H1 (cell line): Measurements from ENCODE around the gene MTRFR. TPM values are rescaled to one million over a fixed set of nuclear protein-coding genes. Genes with fewer than 3 reads are reported as not detected.

Source experiments
- CTCF ChIA-PET: fragments of 300-600 bp; sonication (Branson Sonifier 250); formaldehyde crosslinking; loops from one replicate; lab custom pipeline; 2021; ENCODE audit not compliant: partially characterized antibody; lab: Charles Lee
- POLR2A ChIA-PET: fragments of 300-600 bp; sonication (Branson Sonifier 250); formaldehyde crosslinking; loops from one replicate; lab custom pipeline; 2021; ENCODE audit warnings: inconsistent platforms; ENCODE audit not compliant: partially characterized antibody; lab: Charles Lee
- DNase-seq, 2 experiments: peaks; one replicate each; pipeline versions ENCODE4 v3.0.0 to v3.0.0-alpha.2; 2010 to 2022; ENCODE audit warnings: low spot score in 2 of 2, low read depth in 1 of 2, mixed read lengths in 1 of 2
- FAIRE-seq: peaks from 2 replicates; lab custom pipeline; 2011; peaks lifted over from hg19 to GRCh38; lab: Jason Lieb, UNC
- H2AFZ ChIP-seq: 2 replicates; pipeline ENCODE4 v1.8.1; 2012; ENCODE audit warnings: low read length, inconsistent platforms
- H2AK5ac ChIP-seq: 2 replicates; pipeline ENCODE4 v1.6.1; 2013; ENCODE audit warnings: low read depth, low read length
- H2BK120ac ChIP-seq: replicated peaks from 2 replicates; pipeline ENCODE3; 2013; ENCODE audit warnings: low read depth, low read length, inconsistent platforms
- H2BK12ac ChIP-seq: 2 replicates; pipeline ENCODE4 v1.6.1; 2013; ENCODE audit warnings: low read depth, low read length
- H2BK15ac ChIP-seq: 2 replicates; pipeline ENCODE4 v1.6.1; 2013; ENCODE audit warnings: low read length
- H2BK20ac ChIP-seq: 2 replicates; pipeline ENCODE4 v1.6.1; 2013; ENCODE audit warnings: low read length
- H2BK5ac ChIP-seq: 2 replicates; pipeline ENCODE4 v1.6.1; 2013; ENCODE audit warnings: low read depth, low read length
- H3K14ac ChIP-seq: 2 replicates; pipeline ENCODE4 v1.6.1; 2013; ENCODE audit warnings: inconsistent platforms; ENCODE audit not compliant: insufficient read length
- H3K18ac ChIP-seq: 2 replicates; pipeline ENCODE4 v1.6.1; 2013; ENCODE audit warnings: low read length; ENCODE audit errors: extremely low read depth
- H3K23ac ChIP-seq: 2 replicates; pipeline ENCODE4 v1.6.1; 2013; ENCODE audit warnings: inconsistent platforms; ENCODE audit not compliant: insufficient read length
- H3K23me2 ChIP-seq: 2 replicates; pipeline ENCODE4 v1.6.1; 2013; ENCODE audit warnings: low read depth, low read length
- H3K27ac ChIP-seq: 2 replicates; pipeline ENCODE4 v1.6.1; 2011; ENCODE audit warnings: low read depth, low read length, inconsistent platforms
- H3K27me3 ChIP-seq, 4 experiments: replicated peaks in 1 of 4; 1 replicate in 1 of 4; 2 replicates in 3 of 4; pipeline versions ENCODE4 v1.6.1 to v1.8.1; 2011 to 2013; ENCODE audit warnings: low read length in 3 of 4, mild to moderate bottlenecking in 3 of 4, inconsistent platforms in 2 of 4, mixed read lengths in 2 of 4, moderate library complexity in 1 of 4; ENCODE audit not compliant: control insufficient read depth in 3 of 4, insufficient read depth in 3 of 4; ENCODE audit errors: extremely low read depth in 1 of 4
- H3K36me3 ChIP-seq, 4 experiments: 2 replicates each; pipeline versions ENCODE4 v1.6.1 to v1.8.1; 2011 to 2013; ENCODE audit warnings: mild to moderate bottlenecking in 4 of 4, low read length in 3 of 4, moderate library complexity in 2 of 4, control low read depth in 1 of 4, inconsistent platforms in 1 of 4; ENCODE audit not compliant: insufficient read depth in 4 of 4, control insufficient read depth in 2 of 4
- H3K4ac ChIP-seq: replicated peaks from 2 replicates; pipeline ENCODE3; 2013; ENCODE audit warnings: low read length, low read depth, mixed read lengths, inconsistent platforms; ENCODE audit not compliant: insufficient read length
- H3K4me1 ChIP-seq, 4 experiments: replicated peaks in 1 of 4; 1 replicate in 1 of 4; 2 replicates in 3 of 4; pipeline versions ENCODE4 v1.6.1 to v1.8.1; 2011 to 2013; ENCODE audit warnings: low read length in 3 of 4, inconsistent platforms in 2 of 4, mixed read lengths in 1 of 4; ENCODE audit not compliant: insufficient read depth in 4 of 4, control insufficient read depth in 3 of 4
- H3K4me2 ChIP-seq, 2 experiments: 2 replicates each; pipeline versions ENCODE4 v1.6.1 to v1.8.1; 2011 to 2013; ENCODE audit warnings: low read depth in 2 of 2, low read length in 2 of 2, control low read depth in 1 of 2, inconsistent platforms in 1 of 2, mild to moderate bottlenecking in 1 of 2; ENCODE audit not compliant: insufficient read depth in 1 of 2
- H3K4me3 ChIP-seq, 4 experiments: fragments of 200-600, 300-600 bp in 1 of 4; sonication (generic), shearing (Covaris generic), sonication (Bioruptor Twin) in 1 of 4; 2 replicates each; pipeline versions ENCODE4 v1.5.1 to v1.8.1; 2011 to 2016; ENCODE audit warnings: low read length in 4 of 4, low read depth in 3 of 4, control low read depth in 2 of 4, inconsistent platforms in 2 of 4, mild to moderate bottlenecking in 2 of 4, mixed read lengths in 1 of 4, moderate library complexity in 1 of 4; ENCODE audit not compliant: insufficient read depth in 2 of 4; ENCODE audit errors: extremely low read depth in 1 of 4
- H3K56ac ChIP-seq: replicated peaks from 2 replicates; pipeline ENCODE3; 2013; ENCODE audit warnings: low read depth, mild to moderate bottlenecking, mixed read lengths, low read length, inconsistent platforms; ENCODE audit not compliant: insufficient read length
- H3K79me1 ChIP-seq: 2 replicates; pipeline ENCODE4 v1.6.1; 2013; ENCODE audit warnings: low read depth, low read length, control low read depth
- H3K79me2 ChIP-seq, 2 experiments: 2 replicates each; pipeline versions ENCODE4 v1.6.1 to v1.8.1; 2012 to 2013; ENCODE audit warnings: low read length in 2 of 2, mild to moderate bottlenecking in 2 of 2, inconsistent platforms in 1 of 2; ENCODE audit not compliant: insufficient read depth in 2 of 2, control insufficient read depth in 1 of 2
- H3K9ac ChIP-seq, 4 experiments: replicated peaks in 1 of 4; 1 replicate in 1 of 4; 2 replicates in 3 of 4; pipeline versions ENCODE4 v1.6.1 to v1.8.1; 2011 to 2013; ENCODE audit warnings: low read depth in 3 of 4, low read length in 3 of 4, control low read depth in 2 of 4, mild to moderate bottlenecking in 2 of 4, moderate library complexity in 2 of 4, inconsistent platforms in 1 of 4; ENCODE audit errors: extremely low read depth in 1 of 4
- H3K9me3 ChIP-seq, 2 experiments: 2 replicates each; pipeline versions ENCODE4 v1.6.1 to v1.8.1; 2012 to 2013; ENCODE audit warnings: mild to moderate bottlenecking in 2 of 2, moderate library complexity in 2 of 2, control low read depth in 1 of 2, inconsistent platforms in 1 of 2, low read depth in 1 of 2, low read length in 1 of 2, mixed read lengths in 1 of 2; ENCODE audit not compliant: insufficient read depth in 2 of 2
- H4K20me1 ChIP-seq, 2 experiments: replicated peaks in 1 of 2; 2 replicates each; pipeline versions ENCODE3 to v1.8.1; 2011 to 2013; ENCODE audit warnings: inconsistent platforms in 2 of 2, low read length in 2 of 2, mild to moderate bottlenecking in 1 of 2; ENCODE audit not compliant: insufficient read depth in 2 of 2, control insufficient read depth in 1 of 2
- H4K5ac ChIP-seq: 2 replicates; pipeline ENCODE4 v1.6.1; 2013; ENCODE audit warnings: low read length, low read depth, mixed read lengths, inconsistent platforms; ENCODE audit not compliant: insufficient read length
- H4K8ac ChIP-seq: 2 replicates; pipeline ENCODE4 v1.8.0; 2013; ENCODE audit warnings: mild to moderate bottlenecking, moderate library complexity, low read length, inconsistent platforms; ENCODE audit not compliant: insufficient read depth; ENCODE audit errors: extremely low read depth
- H4K91ac ChIP-seq: replicated peaks from 2 replicates; pipeline ENCODE3; 2013; ENCODE audit warnings: low read length, mixed read lengths, inconsistent platforms; ENCODE audit not compliant: insufficient read length
- CREB1 ChIP-seq: IDR thresholded peaks from 2 replicates; pipeline ENCODE4 v1.6.1; 2012; ENCODE audit warnings: inconsistent platforms
- CTCF ChIP-seq, 3 experiments: IDR thresholded peaks; 1 replicate in 2 of 3; 2 replicates in 1 of 3; pipeline versions ENCODE4 v1.5.1 to v1.6.1; 2011; ENCODE audit warnings: low read length in 3 of 3, mild to moderate bottlenecking in 3 of 3, inconsistent platforms in 2 of 3, low read depth in 1 of 3, moderate library complexity in 1 of 3; ENCODE audit not compliant: insufficient read depth in 1 of 3; ENCODE audit errors: control extremely low read depth in 1 of 3
- RAD21 ChIP-seq, 2 experiments: IDR thresholded peaks in 1 of 2; conservative IDR thresholded peaks in 1 of 2; 2 replicates each; pipeline ENCODE4 v1.6.1; 2011; ENCODE audit warnings: low read depth in 2 of 2, low read length in 2 of 2, improper control_type of control experiment in 1 of 2, inconsistent platforms in 1 of 2, mild to moderate bottlenecking in 1 of 2, moderate library complexity in 1 of 2
- WGBS, 2 experiments: shearing (Covaris generic) in 1 of 2; methylation state at CpG; one replicate each; pipeline versions ENCODE4 v1.1.6 to v1.1.7; 2013 to 2015; ENCODE audit warnings: low lambda C conversion rate in 2 of 2, mixed read lengths in 2 of 2, inconsistent platforms in 1 of 2, low coverage in 1 of 2, missing lambda C conversion rate in 1 of 2; ENCODE audit not compliant: insufficient replicate concordance in 2 of 2, insufficient coverage in 1 of 2, insufficient read length in 1 of 2; ENCODE audit errors: extremely low coverage in 1 of 2, missing lambda C conversion rate in 1 of 2; 5-methylcytosine and 5-hydroxymethylcytosine counted together
- polyA plus RNA-seq, 7 experiments: library from polyadenylated mRNA; depleted of rRNA in 3 of 7; stranded (reverse) in 5 of 7; unstranded in 2 of 7; fragments of >200 nt in 5 of 7; fragments of 200-250 nt in 2 of 7; gene quantifications; 1 replicate in 5 of 7; 2 replicates in 1 of 7; 4 replicates in 1 of 7; pipeline versions ENCODE4 v1.2.1 to v1.2.3, GENCODE V29; 2011 to 2013; ENCODE audit warnings: missing spikeins in 2 of 7, mixed read lengths in 2 of 7
- total RNA-seq: library from RNA; stranded (reverse); fragmentation: NEBNext Ultra II Directional; extraction: Animal tissue kit (Norgen Biotek cat#: 25700); gene quantifications from 2 replicates; pipeline ENCODE4 v1.2.1, GENCODE V29; 2021

The MTRFR gene
- total and polyA plus RNA-seq, 2 of the 8 experiments (the other 6 are each of a cell fraction or from before 2014, with no cell fraction given) = 9.2 to 12.9 TPM

- H3K18ac ChIP-seq = no peak overlapping the region
- H3K4ac ChIP-seq = no peak overlapping the region
- TF ChIP-seq RAD21 (IDR thresholded peaks at IDR 0.05 in 1 of 2, conservative IDR thresholded peaks at IDR 0.05 in 1 of 2; ENCODE audit: low read depth in 2 of 2, low read length in 2 of 2) (peak; percentile 48 to 66), CREB1 (no peak), CTCF (IDR thresholded peaks at IDR 0.05; ENCODE audit: control extremely low read depth in 1 of 3, insufficient read depth in 1 of 3, low read depth in 1 of 3, low read length in 3 of 3) (peak in 2 of 3 experiments; percentile 54 to 74; a peak in 3 of 4 replicates)
- no peak overlapping the region for H2BK120ac ChIP-seq
- H3K36me3 ChIP-seq = peaks cover 13 to 57% (median 38%) of the 10 kb centered on the region in 4 experiments; a peak in 7 of 8 replicates
- peaks cover 9% of the 10 kb centered on the region for H3K79me1 ChIP-seq
- H2AFZ ChIP-seq = no peak overlapping the region
- H3K4me1 ChIP-seq = peaks cover 0 to 19% (median 12%) of the 10 kb centered on the region in 4 experiments; a peak in 6 of 7 replicates
- no peak overlapping the region for H4K8ac ChIP-seq
- no peak overlapping the region for H4K5ac ChIP-seq
- POLR2A ChIA-PET = interaction anchor here (0.6 to 1.6 kb wide), 8 partner anchors 9 to 502 kb away, joined by 3 to 7 read pairs (median 4); partner anchors contain the start of genes KMT5A, MPHOSPH9 and MTRFR
- H3K4me3 ChIP-seq = no peak overlapping the region
- CTCF ChIA-PET = interaction anchor here (0.9 to 1.5 kb wide), 8 partner anchors 11 to 33 kb away, joined by 3 to 6 read pairs (median 4); partner anchors contain the start of genes MPHOSPH9 and MTRFR
- no peak overlapping the region for H3K23ac ChIP-seq
- H2AK5ac ChIP-seq = no peak overlapping the region; the same call in 1 of the 2 replicates
- no peak overlapping the region for H3K27ac ChIP-seq
- H3K27me3 ChIP-seq = no peaks in the 10 kb centered on the region
- H3K79me2 ChIP-seq = peaks cover 0 to 46% of the 10 kb centered on the region in 2 experiments; a peak in 2 of 4 replicates
- H2BK15ac ChIP-seq = no peak overlapping the region
- peaks cover 11 to 13% of the 10 kb centered on the region in 2 experiments for H4K20me1 ChIP-seq
- H4K91ac ChIP-seq = no peak overlapping the region
- no peak overlapping the region for H2BK5ac ChIP-seq
- H3K14ac ChIP-seq = no peak overlapping the region
- no peaks in the 10 kb centered on the region for H3K23me2 ChIP-seq
- no peak overlapping the region for H3K56ac ChIP-seq
- no peak overlapping the region for H2BK12ac ChIP-seq
- no peak overlapping the region for H3K4me2 ChIP-seq
- DNase-seq (peak in 1 of 2 experiments; percentile 60), FAIRE-seq (no peak)
- 84% methylated on average over 7 of the region's 7 CpGs; no CpG with 5 or more reads in 1 of the 2 experiments for WGBS, 2 experiments
- H2BK20ac ChIP-seq = no peak overlapping the region
- H3K9me3 ChIP-seq = no peaks in the 10 kb centered on the region
- H3K9ac ChIP-seq = no peak overlapping the region
Measured at GRCh38 chr12:123264642-123265041, 31.4 kb downstream of the MTRFR start.
